ENCODE results near the gene ATP2C1.
"Not testable (repeated sequence)": the region's sequence is repeated elsewhere in the genome, so short reads cannot be mapped to it uniquely, and the experiment has no call there.

ATP2C1 gene

DNA sequence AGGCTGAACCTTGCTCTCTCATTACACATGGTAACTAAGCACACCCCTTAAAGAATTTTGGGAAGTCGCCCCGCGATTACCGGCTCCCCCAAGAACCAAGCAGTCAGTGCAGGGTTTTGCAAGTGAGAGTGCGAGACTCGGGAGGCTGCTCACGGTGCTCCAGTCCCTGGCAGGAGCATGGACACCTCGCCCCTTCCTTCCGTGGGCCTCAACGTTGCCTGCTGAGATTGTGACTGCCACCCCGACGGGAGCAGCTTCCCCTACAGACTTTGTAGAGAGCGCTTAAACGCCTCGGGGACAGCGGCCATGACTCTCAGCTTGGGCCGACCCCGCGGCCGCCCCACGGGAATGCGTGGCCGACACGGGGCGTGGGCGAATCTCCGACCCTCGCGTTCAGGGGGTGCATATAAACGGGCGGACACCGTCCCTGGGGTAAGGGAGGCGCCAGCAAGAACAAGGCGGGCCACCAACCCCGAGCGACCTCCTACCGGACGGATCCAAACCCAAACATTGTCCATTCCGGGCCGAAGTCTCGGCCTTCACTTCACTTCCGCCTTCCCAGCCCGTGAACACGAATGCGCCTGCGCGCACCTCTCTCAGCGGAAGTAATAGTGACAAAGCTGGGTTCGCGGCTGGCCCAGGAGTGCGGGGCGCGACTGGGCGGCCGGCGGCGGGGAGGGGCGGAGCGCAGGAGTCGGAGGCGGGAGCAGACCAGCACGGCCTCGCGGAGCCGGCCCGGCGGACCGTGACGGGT, at the start of gene ATP2C1:
Gene ATP2C1, plus strand, starts transcription at position 709 of the 754 bp plus-strand sequence. CDS start 686 bp downstream, outside the sequence.
- DNase-seq (ENCODE audit: low read depth), result peak; percentile 84

GRCh38 chr3:130844462-130844861, 49.4 kb upstream of the ATP2C1 start:
- no peak for DNase-seq (ENCODE audit: low read depth)

DNA sequence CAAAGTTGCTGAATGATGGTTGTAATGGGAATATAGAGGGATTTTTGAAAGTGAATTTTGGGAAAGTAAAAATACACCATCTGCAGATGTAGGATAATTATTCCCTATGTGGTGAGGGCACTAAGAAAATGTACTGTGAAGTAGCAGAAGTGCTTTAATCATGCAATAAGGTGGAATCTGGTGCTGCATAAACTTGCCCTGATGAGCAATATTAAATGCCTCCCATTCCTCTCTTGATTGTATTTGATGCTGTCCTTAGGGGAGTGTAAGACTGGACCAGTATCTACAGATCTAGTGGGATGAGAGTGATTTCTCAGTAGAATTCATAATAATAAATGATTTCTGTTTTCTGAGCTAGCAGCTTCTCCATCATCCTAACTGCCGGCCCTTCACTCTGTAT, 47.7 kb upstream of the ATP2C1 start:
- no peak for DNase-seq (ENCODE audit: low read depth)

DNA sequence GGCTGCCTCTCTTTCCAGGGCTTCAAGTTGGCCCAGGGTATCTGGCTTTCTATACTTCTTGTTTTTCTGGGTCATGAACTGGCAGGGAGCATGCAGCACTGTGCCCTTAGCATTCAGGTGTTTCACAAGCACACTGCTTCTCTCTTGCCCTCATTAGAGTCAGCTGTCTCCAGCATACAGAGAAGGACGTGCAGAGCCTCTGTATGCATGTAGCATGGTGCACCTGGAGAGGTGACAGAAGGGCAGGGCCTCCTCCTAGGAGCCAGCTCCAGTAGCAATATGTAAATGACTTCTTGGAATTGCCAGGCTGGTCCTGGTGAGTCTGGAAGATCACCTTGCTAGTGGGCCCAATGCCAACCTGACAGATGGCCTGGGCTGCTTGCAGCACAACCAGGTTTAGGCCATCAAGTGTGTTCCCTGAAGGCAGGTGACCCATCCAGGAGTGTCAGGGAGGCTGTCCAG, 44.8 kb upstream of the ATP2C1 start:
- no peak for DNase-seq (ENCODE audit: low read depth)

DNA sequence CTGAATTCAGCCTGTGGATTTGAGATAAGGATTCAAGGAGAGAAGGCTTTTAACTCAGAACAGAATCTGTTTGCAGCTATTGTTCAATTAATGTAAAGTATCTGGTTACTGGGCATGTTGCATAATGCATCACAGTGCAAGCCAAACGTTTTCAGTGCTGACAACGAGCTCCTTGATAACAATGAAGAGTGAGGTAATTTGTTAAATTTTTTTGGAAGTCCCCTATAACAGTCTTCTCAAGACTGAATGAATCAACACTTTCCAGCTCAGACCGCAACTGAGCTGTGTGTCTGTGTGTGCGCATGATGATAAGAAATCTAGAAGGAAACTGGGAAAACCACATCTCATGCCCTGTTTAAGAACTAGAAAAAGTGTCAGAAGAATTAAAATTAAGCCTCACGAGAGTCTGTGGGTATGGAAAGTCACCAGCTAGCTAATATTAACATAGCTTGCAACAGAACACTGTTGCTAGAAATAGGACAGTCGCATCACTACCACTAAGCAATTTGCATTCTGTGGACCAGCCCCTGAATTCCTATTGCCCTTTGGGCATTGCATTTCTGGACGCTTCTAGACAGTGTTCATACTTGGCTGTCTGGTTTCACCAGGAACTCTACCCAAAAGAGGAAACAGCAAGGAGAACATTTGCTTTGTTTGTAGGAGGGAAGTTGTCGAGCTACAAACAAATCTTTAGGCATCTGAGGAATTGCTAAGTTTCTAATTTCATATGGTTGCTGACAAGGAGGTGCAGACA, 43.7 kb upstream of the ATP2C1 start:
- DNase-seq (ENCODE audit: low read depth), result no peak

- no peak for DNase-seq (ENCODE audit: low read depth)
Measured at GRCh38 chr3:130850843-130851242, 43.0 kb upstream of the ATP2C1 start.

- DNase-seq (ENCODE audit: low read depth), result no peak
Measured at GRCh38 chr3:130851277-130851676, 42.6 kb upstream of the ATP2C1 start.

GRCh38 chr3:130853581-130853980, 40.3 kb upstream of the ATP2C1 start:
- no peak for DNase-seq (ENCODE audit: low read depth)

DNA sequence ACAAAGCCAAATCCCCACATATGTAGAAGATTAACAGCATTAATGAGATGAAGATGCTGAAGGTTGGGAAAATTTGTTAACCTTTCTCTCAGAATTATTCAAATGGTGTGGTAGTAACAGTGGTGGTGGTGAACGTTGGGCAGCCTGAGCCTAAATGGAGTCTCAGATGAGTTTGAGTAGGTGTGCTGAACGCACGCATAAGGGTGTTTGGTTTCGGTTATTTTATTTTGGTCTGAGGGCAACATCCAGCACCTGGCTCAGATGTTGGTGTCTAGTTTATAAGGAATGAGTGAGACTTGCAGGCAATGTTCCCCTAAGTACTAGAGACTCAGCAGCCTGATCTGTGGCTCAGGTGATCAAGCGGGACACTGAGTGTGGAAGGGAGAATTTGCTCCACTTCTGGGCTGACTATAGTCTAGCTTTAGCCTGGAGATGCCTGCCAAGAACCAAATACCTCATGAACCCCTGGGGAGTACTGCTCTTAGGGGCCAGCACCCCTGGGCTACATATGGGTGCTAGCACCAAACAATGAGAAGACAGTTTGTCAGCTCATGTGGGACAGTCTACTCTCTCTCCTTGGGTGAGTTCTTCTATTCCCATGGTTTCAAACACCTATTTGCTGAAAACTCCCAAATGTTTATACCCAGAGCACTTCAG, 39.5 kb upstream of the ATP2C1 start:
- DNase-seq (ENCODE audit: low read depth), result no peak

- DNase-seq (ENCODE audit: low read depth), result no peak
Measured at GRCh38 chr3:130857336-130858026, 36.4 kb upstream of the ATP2C1 start.

- not testable (repeated sequence) for DNase-seq (ENCODE audit: low read depth)
Measured at GRCh38 chr3:130862130-130862529, 31.8 kb upstream of the ATP2C1 start.

DNA sequence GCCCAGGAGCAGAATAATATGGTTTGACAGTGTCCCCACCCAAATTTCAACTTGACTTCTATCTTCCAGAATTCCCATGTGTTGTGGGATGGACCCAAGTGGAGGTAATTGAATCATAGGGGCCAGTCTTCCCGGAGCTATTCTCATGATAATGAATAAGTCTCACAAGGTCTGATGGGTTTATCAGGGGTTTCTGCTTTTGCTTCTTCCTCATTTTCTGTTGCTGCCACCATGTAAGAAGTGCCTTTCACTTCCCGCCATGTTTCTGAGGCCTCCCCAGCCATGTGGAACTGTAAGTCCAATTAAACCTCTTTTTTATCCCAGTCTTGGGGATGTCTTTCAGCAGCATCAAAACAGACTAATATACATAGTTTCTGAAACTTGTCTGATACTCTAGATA, 28.4 kb upstream of the ATP2C1 start:
- no peak for DNase-seq (ENCODE audit: low read depth)

DNA sequence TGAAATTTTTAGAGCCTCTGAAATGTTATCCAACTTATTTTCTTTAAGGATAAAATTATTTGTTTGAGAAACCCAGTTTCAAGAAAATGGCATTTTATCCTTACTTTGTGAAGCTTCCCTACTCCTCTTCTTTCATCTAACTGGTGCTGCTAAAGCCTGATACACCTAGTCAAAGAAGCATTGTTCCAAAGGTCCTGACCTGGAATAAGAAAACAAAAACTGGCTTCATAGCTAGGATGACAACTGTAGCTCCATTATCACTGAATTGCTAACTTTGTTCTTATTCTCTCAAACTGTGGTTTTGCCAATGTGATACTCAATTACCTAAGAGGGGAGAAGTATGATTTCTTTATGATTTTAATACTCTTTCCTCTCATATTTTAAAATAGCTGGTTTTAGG, 27.6 kb upstream of the ATP2C1 start:
- no peak for DNase-seq (ENCODE audit: low read depth)

- DNase-seq (ENCODE audit: low read depth), result no peak
Measured at GRCh38 chr3:130870423-130870822, 23.5 kb upstream of the ATP2C1 start.

GRCh38 chr3:130876594-130876993, 17.3 kb upstream of the ATP2C1 start:
- DNase-seq (ENCODE audit: low read depth), result no peak

- no peak for DNase-seq (ENCODE audit: low read depth)
Measured at GRCh38 chr3:130878464-130878863, 15.4 kb upstream of the ATP2C1 start.

GRCh38 chr3:130889416-130889946, 4.4 kb upstream of the ATP2C1 start:
- no peak for DNase-seq (ENCODE audit: low read depth)

DNA sequence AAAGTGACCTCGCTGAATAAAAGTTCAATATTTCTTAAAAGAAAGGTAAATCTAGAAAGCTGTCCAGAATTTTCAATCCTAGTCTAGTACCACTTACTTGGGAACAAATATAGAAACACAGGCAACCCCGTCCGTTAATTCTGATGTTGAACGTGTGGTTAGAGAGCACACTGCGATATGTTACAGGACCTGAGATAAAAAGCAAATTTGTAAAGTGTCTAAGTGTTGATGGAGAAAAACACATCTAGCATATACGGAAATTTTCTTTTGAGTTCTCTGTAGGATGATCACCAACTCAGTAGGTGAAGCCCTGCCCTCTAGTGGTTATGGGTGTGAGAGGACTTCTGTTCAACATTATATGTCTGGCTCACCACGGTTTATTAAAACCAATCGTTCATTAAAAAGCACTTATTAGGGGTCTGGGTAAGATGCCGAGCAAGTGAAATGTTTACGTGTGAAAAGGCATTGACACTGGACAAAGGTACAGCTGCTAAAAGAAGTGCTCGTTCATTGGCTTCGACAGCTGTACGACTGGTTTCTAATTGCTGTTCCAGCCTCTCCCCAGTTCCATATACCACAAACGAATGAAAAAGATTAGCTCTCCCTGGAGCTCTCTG, 1.0 kb upstream of the ATP2C1 start:
- peak; percentile 55 for DNase-seq (ENCODE audit: low read depth)

DNA sequence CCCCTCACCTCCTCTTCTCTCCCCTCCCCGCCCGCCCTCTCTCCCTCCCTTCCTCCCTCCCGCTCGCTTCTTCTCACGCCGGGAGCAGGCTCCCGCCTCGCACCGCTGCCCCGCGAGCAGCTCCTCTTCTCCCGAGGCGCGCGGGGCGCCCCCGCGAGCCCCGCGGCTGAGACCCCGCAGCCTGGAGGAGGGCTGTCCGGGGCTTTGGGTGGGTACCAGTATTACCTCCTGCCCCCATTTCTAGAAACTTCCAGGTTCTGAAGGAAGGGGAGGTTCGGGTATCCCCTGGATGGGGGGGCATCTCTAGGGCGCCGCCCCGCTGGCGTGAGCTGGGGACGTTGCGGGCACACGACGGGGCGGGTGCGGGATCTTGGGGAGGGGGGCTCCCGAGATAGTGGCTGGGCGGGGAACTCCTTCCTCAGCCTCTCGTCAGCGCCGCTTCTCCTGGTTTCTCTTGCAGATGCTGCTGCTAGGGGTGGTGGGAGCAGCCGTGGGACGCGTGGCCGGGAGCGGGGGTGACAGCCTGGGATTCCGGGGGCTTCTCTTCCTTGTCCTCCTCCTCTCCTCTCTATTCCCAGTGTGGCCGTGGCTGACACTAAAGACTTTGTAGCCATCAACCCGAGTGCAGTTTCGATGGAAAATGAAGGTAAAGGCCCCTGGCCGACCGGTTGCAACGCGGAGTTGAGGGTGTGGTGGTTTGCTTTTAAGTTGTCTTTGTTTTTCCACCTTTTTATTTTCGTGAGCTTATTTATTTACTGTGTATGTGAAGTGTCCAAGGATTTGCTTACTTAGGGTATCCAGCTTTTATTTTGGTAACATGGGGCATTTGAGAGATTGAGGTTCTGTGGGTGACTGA, 474 bp downstream of the ATP2C1 start:
- DNase-seq (ENCODE audit: low read depth), result no peak

DNA sequence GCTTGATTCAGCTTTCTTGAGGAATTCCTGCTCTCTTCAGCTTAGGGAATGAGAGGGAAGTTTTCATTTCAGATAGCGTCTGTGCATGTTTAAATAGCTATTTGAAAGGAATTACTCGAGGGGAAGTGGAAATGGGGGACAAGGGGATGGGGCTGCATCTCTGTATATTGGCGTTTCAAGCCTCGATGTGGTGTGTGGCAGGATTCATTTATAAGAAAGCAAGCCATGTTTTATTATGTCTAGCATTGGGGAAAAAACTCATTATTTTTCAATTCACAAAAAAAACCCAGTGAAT, 1.0 kb downstream of the ATP2C1 start:
- DNase-seq (ENCODE audit: low read depth), result no peak

All from HS-27A (cell line).